GM12891 (cell line): ENCODE data around the gene TLE1.

Experiments used
- POLR2A ChIP-seq: IDR thresholded peaks from 2 replicates; pipeline ENCODE4 v1.6.1; 2011; ENCODE audit warnings: low read depth, low read length, control low read depth
- POLR2AphosphoS5 ChIP-seq: IDR thresholded peaks from 2 replicates; pipeline ENCODE4 v1.6.1; 2011; ENCODE audit warnings: low read depth, low read length, control low read depth
- POU2F2 ChIP-seq: IDR thresholded peaks from 2 replicates; pipeline ENCODE4 v1.6.1; 2011; ENCODE audit warnings: low read depth, mild to moderate bottlenecking, control low read depth, low read length, moderate library complexity
- SPI1 ChIP-seq: IDR thresholded peaks from 2 replicates; pipeline ENCODE4 v1.6.1; 2011; ENCODE audit warnings: low read depth, low read length, control low read depth
- TAF1 ChIP-seq: IDR thresholded peaks from 2 replicates; pipeline ENCODE4 v1.6.1; 2011; ENCODE audit warnings: low read depth, low read length, control low read depth

GRCh38 chr9:81557452-81558090 lies 131.8 kb downstream of the TLE1 start:
- TF ChIP-seq POLR2AphosphoS5 (no peak), POLR2A (no peak), SPI1 (no peak), TAF1 (no peak), POU2F2 (no peak)
